ENCODE results near the gene DBN1. TPM values are rescaled to one million over a fixed set of nuclear protein-coding genes. Genes with fewer than 3 reads are reported as not detected.

DBN1 gene
- total RNA-seq, 1 donor from 2014 or later: 369 TPM

DNA sequence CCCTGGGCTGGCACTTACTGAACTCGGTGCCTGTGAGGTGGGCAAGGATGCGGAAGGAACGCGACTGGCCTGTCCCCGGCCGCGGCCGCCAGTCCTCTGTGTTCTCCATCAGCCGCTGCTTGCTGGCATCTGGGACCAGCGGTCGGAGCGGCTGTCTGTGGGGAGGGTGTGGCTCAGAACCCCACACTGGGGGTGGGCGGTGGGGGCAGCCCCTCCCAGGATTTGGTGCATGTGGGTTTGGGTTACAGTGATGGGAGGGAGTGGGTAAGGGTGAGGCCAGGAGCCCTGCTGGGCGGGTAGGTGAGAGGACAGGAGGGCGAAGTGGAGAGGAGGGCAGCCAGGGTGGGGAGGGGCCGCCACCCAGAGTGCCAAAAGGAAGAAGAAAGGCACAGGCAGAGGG is 17.6 kb upstream of the DBN1 start:
- Mint-ChIP-seq H3K4me1 (peaks cover 35% of the 10 kb centered on the region), H3K27ac (peak overlapping the region; percentile 53), H3K36me3 (peaks cover 31% of the 10 kb centered on the region), H3K9me3 (no peaks in the 10 kb centered on the region), H3K27me3 (ENCODE audit: low read depth) (no peaks in the 10 kb centered on the region), H3K4me3 (no peak overlapping the region)
- DNase-seq (ENCODE audit: low spot score in 2 of 2, unreplicated experiment in 2 of 2): no peak
- TF ChIP-seq, protein P1, sequence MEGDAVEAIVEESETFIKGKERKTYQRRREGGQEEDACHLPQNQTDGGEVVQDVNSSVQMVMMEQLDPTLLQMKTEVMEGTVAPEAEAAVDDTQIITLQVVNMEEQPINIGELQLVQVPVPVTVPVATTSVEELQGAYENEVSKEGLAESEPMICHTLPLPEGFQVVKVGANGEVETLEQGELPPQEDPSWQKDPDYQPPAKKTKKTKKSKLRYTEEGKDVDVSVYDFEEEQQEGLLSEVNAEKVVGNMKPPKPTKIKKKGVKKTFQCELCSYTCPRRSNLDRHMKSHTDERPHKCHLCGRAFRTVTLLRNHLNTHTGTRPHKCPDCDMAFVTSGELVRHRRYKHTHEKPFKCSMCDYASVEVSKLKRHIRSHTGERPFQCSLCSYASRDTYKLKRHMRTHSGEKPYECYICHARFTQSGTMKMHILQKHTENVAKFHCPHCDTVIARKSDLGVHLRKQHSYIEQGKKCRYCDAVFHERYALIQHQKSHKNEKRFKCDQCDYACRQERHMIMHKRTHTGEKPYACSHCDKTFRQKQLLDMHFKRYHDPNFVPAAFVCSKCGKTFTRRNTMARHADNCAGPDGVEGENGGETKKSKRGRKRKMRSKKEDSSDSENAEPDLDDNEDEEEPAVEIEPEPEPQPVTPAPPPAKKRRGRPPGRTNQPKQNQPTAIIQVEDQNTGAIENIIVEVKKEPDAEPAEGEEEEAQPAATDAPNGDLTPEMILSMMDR (IDR thresholded peaks at IDR 0.05; ENCODE audit: unreplicated experiment): no peak

DNA sequence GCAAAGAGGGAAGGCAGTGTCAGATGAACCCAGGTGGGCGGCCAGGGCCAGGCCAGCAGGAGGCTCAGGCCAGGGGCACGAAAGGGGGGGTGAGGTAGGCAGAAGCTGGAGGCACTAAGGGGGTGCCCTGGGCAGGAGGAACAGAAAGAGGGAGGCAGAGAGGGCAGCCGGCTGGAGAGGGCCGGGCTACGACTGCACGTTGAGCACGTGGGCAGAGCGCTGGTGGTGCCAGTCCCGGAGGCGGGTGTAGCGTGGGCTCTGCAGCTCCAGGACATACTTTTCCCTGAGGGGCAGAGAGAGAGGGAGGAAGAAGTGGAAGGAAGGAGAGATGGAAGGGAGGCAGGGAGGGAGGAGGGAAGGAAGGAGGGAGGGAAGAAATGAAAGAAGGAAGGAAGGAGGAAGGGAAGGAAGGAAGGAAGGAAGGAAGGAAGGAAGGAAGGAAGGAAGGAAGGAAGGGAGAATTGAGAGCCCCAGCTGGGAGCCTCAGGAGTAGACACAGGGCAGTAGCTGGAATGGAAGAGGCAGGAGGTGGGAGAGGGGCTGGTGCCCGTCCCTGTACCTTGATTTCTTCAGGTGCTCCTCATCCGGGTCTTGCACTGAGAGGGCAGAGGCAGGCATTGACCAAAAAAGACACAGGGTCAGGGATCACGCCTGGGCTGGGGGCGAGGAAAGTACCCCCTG is 17.0 kb upstream of the DBN1 start:
- Mint-ChIP-seq H3K27me3 (ENCODE audit: low read depth) (no peaks in the 10 kb centered on the region), H3K9me3 (no peaks in the 10 kb centered on the region), H3K4me3 (no peak overlapping the region), H3K36me3 (peaks cover 32% of the 10 kb centered on the region), H3K4me1 (peaks cover 29% of the 10 kb centered on the region), H3K27ac (no peak overlapping the region)
- TF ChIP-seq, protein P1 (IDR thresholded peaks at IDR 0.05; ENCODE audit: unreplicated experiment): no peak
- no peak for DNase-seq (ENCODE audit: low spot score in 2 of 2, unreplicated experiment in 2 of 2)

DNA sequence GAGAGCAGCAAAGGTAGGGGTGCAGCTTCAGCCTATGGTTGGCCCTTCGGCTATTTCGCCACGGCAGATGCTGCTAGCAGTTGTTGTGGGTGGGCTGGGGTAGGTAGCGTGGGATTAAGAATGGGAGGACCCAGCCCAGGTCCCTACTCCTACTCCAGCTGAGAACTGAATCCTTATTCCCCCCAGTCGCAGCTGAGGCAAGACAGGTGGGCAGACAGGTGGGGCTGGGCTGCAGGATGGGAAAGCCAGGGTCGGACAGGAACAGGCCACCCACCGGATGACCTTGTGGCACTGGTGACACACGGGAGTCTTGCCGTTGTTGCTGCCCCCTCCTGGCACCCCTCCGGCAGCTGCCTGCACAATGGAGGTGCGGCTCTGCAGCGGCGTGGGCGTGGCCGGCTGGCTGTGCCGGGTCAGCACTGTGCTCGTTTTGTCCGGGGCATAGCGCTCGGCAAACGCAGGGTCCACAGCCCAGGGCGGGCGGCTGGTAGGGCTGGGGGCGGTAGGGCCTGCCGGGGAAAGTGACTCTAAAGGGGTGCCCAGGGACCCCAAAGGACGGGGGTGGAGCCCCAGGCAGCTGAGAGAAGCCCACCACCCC is 15.8 kb upstream of the DBN1 start:
- Mint-ChIP-seq H3K27me3 (ENCODE audit: low read depth) (no peaks in the 10 kb centered on the region), H3K27ac (no peak overlapping the region), H3K36me3 (peaks cover 43% of the 10 kb centered on the region), H3K4me1 (peaks cover 25% of the 10 kb centered on the region), H3K4me3 (no peak overlapping the region), H3K9me3 (no peaks in the 10 kb centered on the region)
- TF ChIP-seq, protein P1 (IDR thresholded peaks at IDR 0.05; ENCODE audit: unreplicated experiment): no peak
- DNase-seq (ENCODE audit: low spot score in 2 of 2, unreplicated experiment in 2 of 2): no peak

DNA sequence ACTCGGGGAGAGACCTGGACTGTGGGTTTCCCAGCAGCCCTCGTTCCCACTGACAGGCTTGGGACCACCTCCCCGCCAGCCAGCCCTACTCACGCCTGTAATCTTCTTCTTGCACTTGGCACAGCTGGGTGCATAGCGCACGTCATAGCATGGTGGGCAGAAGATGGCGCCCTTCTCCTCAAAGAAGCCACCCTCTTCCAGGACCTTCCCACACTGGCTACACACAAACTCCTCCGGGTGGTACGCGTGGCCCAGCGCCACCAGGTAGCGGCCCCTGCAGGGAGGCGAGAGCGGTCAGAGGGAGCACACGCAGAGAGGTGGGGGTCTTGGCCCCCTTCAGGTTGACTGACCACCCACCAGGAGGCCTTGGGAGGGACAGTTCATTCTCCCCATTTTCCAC is 14.5 kb upstream of the DBN1 start:
- Mint-ChIP-seq H3K4me1 (peaks cover 18% of the 10 kb centered on the region), H3K27ac (no peak overlapping the region), H3K36me3 (peaks cover 46% of the 10 kb centered on the region), H3K27me3 (ENCODE audit: low read depth) (no peaks in the 10 kb centered on the region), H3K9me3 (no peaks in the 10 kb centered on the region), H3K4me3 (no peak overlapping the region)
- no peak for DNase-seq (ENCODE audit: low spot score in 2 of 2, unreplicated experiment in 2 of 2)
- TF ChIP-seq, protein P1 (IDR thresholded peaks at IDR 0.05; ENCODE audit: unreplicated experiment): no peak

DNA sequence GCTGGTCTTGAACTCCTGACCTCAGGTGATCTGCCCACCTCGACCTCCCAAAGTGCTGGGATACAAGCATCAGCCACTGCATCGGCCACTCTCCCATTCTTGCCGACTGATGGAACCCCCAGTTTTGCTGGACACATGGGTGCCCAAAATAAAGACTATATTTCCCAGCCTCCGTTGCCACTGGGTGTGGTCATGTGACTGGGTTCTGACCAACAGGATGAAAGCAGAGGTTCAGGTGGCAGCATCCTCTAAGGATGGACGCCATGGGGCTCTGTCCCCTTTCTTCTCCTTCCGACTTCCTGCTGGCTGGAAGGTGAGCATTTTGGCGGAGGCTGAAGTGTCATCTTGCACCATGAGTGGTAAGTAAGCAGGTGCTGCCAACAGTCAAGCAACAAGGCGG is 13.7 kb upstream of the DBN1 start:
- H3K36me3 Mint-ChIP-seq: peaks cover 46% of the 10 kb centered on the region
- H3K4me1 Mint-ChIP-seq: peaks cover 20% of the 10 kb centered on the region
- no peak for DNase-seq (ENCODE audit: low spot score in 2 of 2, unreplicated experiment in 2 of 2)
- no peak overlapping the region for H3K4me3 Mint-ChIP-seq
- H3K9me3 Mint-ChIP-seq: no peaks in the 10 kb centered on the region
- TF ChIP-seq, protein P1 (IDR thresholded peaks at IDR 0.05; ENCODE audit: unreplicated experiment): no peak
- no peaks in the 10 kb centered on the region for H3K27me3 Mint-ChIP-seq (ENCODE audit: low read depth)
- H3K27ac Mint-ChIP-seq: no peak overlapping the region
